CD4-positive, CD25-positive, alpha-beta regulatory T cell (primary cell): ENCODE results near the gene NFATC2. TPM values are rescaled to one million over a fixed set of nuclear protein-coding genes. Genes with fewer than 3 reads are reported as not detected.

Experiments
- ATAC-seq, 2 donors: fragments of 150-1000 bp; cut with Tn5 transposase; one replicate each; pipeline ENCODE4 v1.10.0; 2021; ENCODE audit warnings: low read depth in 2 of 2, moderate number of reproducible peaks in 2 of 2, moderate library complexity in 1 of 2
- DNase-seq, 3 donors: peaks; one replicate each; pipeline versions ENCODE4 v3.0.0 to v3.0.0-alpha.2; 2012 to 2022; ENCODE audit warnings: mixed read lengths in 1 of 3
- H3K27ac ChIP-seq: one replicate; pipeline ENCODE4 v1.7.0; 2013; ENCODE audit warnings: mild to moderate bottlenecking, low read length; ENCODE audit not compliant: insufficient read depth, poor library complexity, severe bottlenecking
- H3K27me3 ChIP-seq: one replicate; pipeline ENCODE4 v1.7.0; 2013; ENCODE audit warnings: low read length; ENCODE audit not compliant: control insufficient read depth, insufficient read depth
- H3K36me3 ChIP-seq: one replicate; pipeline ENCODE4 v1.7.0; 2013; ENCODE audit warnings: mild to moderate bottlenecking, low read length, moderate library complexity; ENCODE audit not compliant: control insufficient read depth, insufficient read depth
- H3K4me1 ChIP-seq: 2 replicates; pipeline ENCODE4 v1.7.0; 2013; ENCODE audit warnings: mild to moderate bottlenecking, low read length; ENCODE audit not compliant: insufficient read depth, control insufficient read depth, poor library complexity, severe bottlenecking
- H3K4me3 ChIP-seq: one replicate; pipeline ENCODE4 v1.7.0; 2013; ENCODE audit warnings: low read depth, mild to moderate bottlenecking, low read length, moderate library complexity
- H3K9me3 ChIP-seq, 2 experiments: 1 replicate in 1 of 2; 2 replicates in 1 of 2; pipeline ENCODE4 v1.7.0; 2013; ENCODE audit warnings: low read length in 2 of 2, mild to moderate bottlenecking in 1 of 2, moderate library complexity in 1 of 2; ENCODE audit not compliant: control insufficient read depth in 2 of 2
- H3K27ac Mint-ChIP-seq, 3 donors: one replicate each; pipeline ENCODE4 v1.8.0; 2020 to 2022; ENCODE audit warnings: mild to moderate bottlenecking in 3 of 3, mixed read lengths in 3 of 3, moderate library complexity in 2 of 3
- H3K27me3 Mint-ChIP-seq: one replicate; pipeline ENCODE4 v1.8.0; 2022; ENCODE audit warnings: mild to moderate bottlenecking, mixed read lengths
- H3K36me3 Mint-ChIP-seq: one replicate; pipeline ENCODE4 v1.8.0; 2020; ENCODE audit warnings: mixed read lengths
- H3K4me1 Mint-ChIP-seq, 4 donors: one replicate each; pipeline ENCODE4 v1.8.0; 2020 to 2022; ENCODE audit warnings: mixed read lengths in 4 of 4, mild to moderate bottlenecking in 1 of 4
- H3K4me3 Mint-ChIP-seq, 4 donors: one replicate each; pipeline ENCODE4 v1.8.0; 2020 to 2022; ENCODE audit warnings: mild to moderate bottlenecking in 4 of 4, mixed read lengths in 4 of 4, moderate library complexity in 3 of 4
- H3K9me3 Mint-ChIP-seq, 7 donors: one replicate each; pipeline ENCODE4 v1.8.0; 2020 to 2022; ENCODE audit warnings: mixed read lengths in 7 of 7, mild to moderate bottlenecking in 3 of 7, moderate library complexity in 2 of 7
- polyA plus RNA-seq, 4 donors: library from polyadenylated mRNA; unstranded; fragments of 300-500 nt; fragmentation: Illumina TruSeq; gene quantifications; one replicate each; pipeline ENCODE4 v1.2.3, GENCODE V29; 2021
- total RNA-seq: library from RNA; stranded (reverse); gene quantifications from one replicate; pipeline ENCODE4 v1.2.3, GENCODE V29; 2022

Gene NFATC2
- total and polyA plus RNA-seq, 5 donors from 2014 or later: 11.0 to 56.8 (median 14.2) TPM

- Mint-ChIP-seq H3K4me3 (no peak overlapping the region), H3K4me1 (no peaks in the 10 kb centered on the region), H3K36me3 (peaks cover 8% of the 10 kb centered on the region), H3K27me3 (no peaks in the 10 kb centered on the region), H3K9me3 (peaks cover 0 to 5% (median 0%) of the 10 kb centered on the region in 7 donors), H3K27ac (no peak overlapping the region)
- Histone ChIP-seq H3K27me3 (no peaks in the 10 kb centered on the region), H3K9me3 (no peaks in the 10 kb centered on the region), H3K27ac (no peak overlapping the region), H3K36me3 (no peaks in the 10 kb centered on the region), H3K4me1 (no peaks in the 10 kb centered on the region), H3K4me3 (no peak overlapping the region)
- ATAC-seq: no peak
- DNase-seq: no peak
Measured at GRCh38 chr20:51353491-51353890, 189.0 kb downstream of the NFATC2 start.

- H3K27ac ChIP-seq: no peak overlapping the region
- Mint-ChIP-seq H3K4me3 (no peak overlapping the region), H3K36me3 (peaks cover 8% of the 10 kb centered on the region), H3K27me3 (no peaks in the 10 kb centered on the region), H3K4me1 (no peaks in the 10 kb centered on the region), H3K27ac (no peak overlapping the region), H3K9me3 (peaks cover 0 to 5% (median 0%) of the 10 kb centered on the region in 7 donors)
- ATAC-seq: no peak
- H3K4me1 ChIP-seq: no peaks in the 10 kb centered on the region
- H3K9me3 ChIP-seq: no peaks in the 10 kb centered on the region
- H3K36me3 ChIP-seq: no peaks in the 10 kb centered on the region
- H3K4me3 ChIP-seq: no peak overlapping the region
- no peaks in the 10 kb centered on the region for H3K27me3 ChIP-seq
- no peak for DNase-seq
Measured at GRCh38 chr20:51352791-51353190, 189.7 kb downstream of the NFATC2 start.

- ATAC-seq (no peak), DNase-seq (no peak)
- Mint-ChIP-seq H3K4me3 (no peak overlapping the region), H3K36me3 (peaks cover 4% of the 10 kb centered on the region), H3K27ac (no peak overlapping the region), H3K27me3 (no peaks in the 10 kb centered on the region), H3K4me1 (no peaks in the 10 kb centered on the region), H3K9me3 (no peaks in the 10 kb centered on the region)
- H3K36me3 ChIP-seq: no peaks in the 10 kb centered on the region
- H3K4me1 ChIP-seq: no peaks in the 10 kb centered on the region
- H3K27me3 ChIP-seq: no peaks in the 10 kb centered on the region
- no peak overlapping the region for H3K27ac ChIP-seq
- no peaks in the 10 kb centered on the region for H3K9me3 ChIP-seq
- no peak overlapping the region for H3K4me3 ChIP-seq
Measured at GRCh38 chr20:51350941-51351631, 191.4 kb downstream of the NFATC2 start.

GRCh38 chr20:51348876-51349275, 193.6 kb downstream of the NFATC2 start:
- peaks cover 4% of the 10 kb centered on the region for H3K36me3 Mint-ChIP-seq
- no peaks in the 10 kb centered on the region for H3K4me1 Mint-ChIP-seq
- H3K4me3 Mint-ChIP-seq: no peak overlapping the region
- ATAC-seq: no peak
- H3K27ac ChIP-seq: no peak overlapping the region
- H3K9me3 Mint-ChIP-seq: peaks cover 0 to 3% (median under 1%) of the 10 kb centered on the region in 7 donors
- no peak for DNase-seq
- H3K4me3 ChIP-seq: no peak overlapping the region
- no peaks in the 10 kb centered on the region for H3K36me3 ChIP-seq
- H3K27ac Mint-ChIP-seq: no peak overlapping the region
- no peaks in the 10 kb centered on the region for H3K27me3 ChIP-seq
- no peaks in the 10 kb centered on the region for H3K9me3 ChIP-seq
- no peaks in the 10 kb centered on the region for H3K27me3 Mint-ChIP-seq
- H3K4me1 ChIP-seq: no peaks in the 10 kb centered on the region

GRCh38 chr20:51347831-51348230, 194.7 kb downstream of the NFATC2 start:
- no peak overlapping the region for H3K4me3 Mint-ChIP-seq
- ATAC-seq (no peak), DNase-seq (no peak)
- peaks cover 7% of the 10 kb centered on the region for H3K36me3 Mint-ChIP-seq
- Histone ChIP-seq H3K27ac (no peak overlapping the region), H3K9me3 (no peaks in the 10 kb centered on the region), H3K4me1 (no peaks in the 10 kb centered on the region), H3K4me3 (no peak overlapping the region), H3K36me3 (no peaks in the 10 kb centered on the region), H3K27me3 (no peaks in the 10 kb centered on the region)
- H3K9me3 Mint-ChIP-seq: peaks cover 0 to 5% (median 3%) of the 10 kb centered on the region in 7 donors
- no peaks in the 10 kb centered on the region for H3K27me3 Mint-ChIP-seq
- H3K27ac Mint-ChIP-seq: no peak overlapping the region
- no peaks in the 10 kb centered on the region for H3K4me1 Mint-ChIP-seq

GRCh38 chr20:51346686-51347485, 195.6 kb downstream of the NFATC2 start:
- no peak overlapping the region for H3K27ac ChIP-seq
- H3K9me3 ChIP-seq: no peaks in the 10 kb centered on the region
- H3K9me3 Mint-ChIP-seq: peaks cover 0 to 5% (median 3%) of the 10 kb centered on the region in 7 donors
- no peaks in the 10 kb centered on the region for H3K4me1 Mint-ChIP-seq
- ATAC-seq: no peak
- H3K4me3 ChIP-seq: no peak overlapping the region
- no peaks in the 10 kb centered on the region for H3K27me3 Mint-ChIP-seq
- H3K4me3 Mint-ChIP-seq: no peak overlapping the region
- H3K27ac Mint-ChIP-seq: no peak overlapping the region
- H3K4me1 ChIP-seq: no peaks in the 10 kb centered on the region
- no peaks in the 10 kb centered on the region for H3K36me3 ChIP-seq
- peaks cover 8% of the 10 kb centered on the region for H3K36me3 Mint-ChIP-seq
- DNase-seq: no peak
- H3K27me3 ChIP-seq: no peaks in the 10 kb centered on the region

- Mint-ChIP-seq H3K27me3 (peaks cover 6% of the 10 kb centered on the region), H3K4me3 (no peak overlapping the region), H3K4me1 (no peaks in the 10 kb centered on the region), H3K36me3 (peaks cover 5% of the 10 kb centered on the region), H3K9me3 (peaks cover 0 to 6% (median 3%) of the 10 kb centered on the region in 7 donors), H3K27ac (no peak overlapping the region)
- ATAC-seq (no peak), DNase-seq (no peak)
- Histone ChIP-seq H3K4me3 (no peak overlapping the region), H3K27me3 (no peaks in the 10 kb centered on the region), H3K9me3 (no peaks in the 10 kb centered on the region), H3K4me1 (no peaks in the 10 kb centered on the region), H3K27ac (no peak overlapping the region), H3K36me3 (no peaks in the 10 kb centered on the region)
Measured at GRCh38 chr20:51345601-51346101, 196.9 kb downstream of the NFATC2 start.
